RWPE1 (cell line): ENCODE data around the gene POMGNT1.

Experiments
- CTCF ChIA-PET: fragments of 350-600 bp; sonication (Branson Sonifier 250); formaldehyde crosslinking; extraction: SDS; loops from one replicate; lab custom pipeline; 2021; lab: Yijun Ruan, JAX
- POLR2A ChIA-PET: fragments of 400-600 bp; formaldehyde crosslinking; extraction: SDS; loops from one replicate; lab custom pipeline; 2020; ENCODE audit warnings: antibody characterized with exemption; ENCODE audit not compliant: low non-redundant PET; lab: Yijun Ruan, JAX
- DNase-seq: peaks from one replicate; pipeline ENCODE4 v3.0.0; 2012; ENCODE audit warnings: low spot score
- H3K27ac ChIP-seq: fragments of 450-650 bp; 2 replicates; pipeline ENCODE4 v1.5.1; 2017
- TF ChIP-seq, protein P1 (sequence below): fragments of 450-650 bp; conservative IDR thresholded peaks from 2 replicates; pipeline ENCODE4 v1.5.1; 2017; ENCODE audit warnings: low read depth, mild to moderate bottlenecking

POMGNT1 gene

DNA sequence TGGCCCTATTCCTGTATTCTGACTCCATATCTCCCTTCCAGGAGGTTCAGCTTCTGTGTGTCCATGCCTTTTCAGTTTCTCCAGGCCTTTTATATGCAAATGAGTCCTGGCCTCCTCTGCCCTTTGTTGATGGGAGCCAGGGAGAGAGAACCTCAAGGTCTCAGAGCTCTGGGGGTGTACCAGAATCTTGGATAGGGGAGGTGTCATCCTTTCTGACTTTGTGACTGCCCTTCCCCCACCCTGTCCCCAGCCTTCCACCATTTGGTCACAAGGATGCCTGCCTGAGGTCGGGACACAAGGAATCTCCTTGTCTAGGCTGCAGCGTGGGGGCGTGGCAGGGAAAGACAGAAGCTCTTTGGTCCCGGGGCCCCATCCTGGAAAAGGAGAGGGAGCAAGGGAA is 23.5 kb upstream of the POMGNT1 start:
- ChIA-PET POLR2A (no interaction called here), CTCF (interaction anchor here (1.2 kb wide), 1 partner anchor 39 kb away, joined by 4 read pairs; no protein-coding TSS in a partner anchor)
- TF ChIP-seq, protein P1, sequence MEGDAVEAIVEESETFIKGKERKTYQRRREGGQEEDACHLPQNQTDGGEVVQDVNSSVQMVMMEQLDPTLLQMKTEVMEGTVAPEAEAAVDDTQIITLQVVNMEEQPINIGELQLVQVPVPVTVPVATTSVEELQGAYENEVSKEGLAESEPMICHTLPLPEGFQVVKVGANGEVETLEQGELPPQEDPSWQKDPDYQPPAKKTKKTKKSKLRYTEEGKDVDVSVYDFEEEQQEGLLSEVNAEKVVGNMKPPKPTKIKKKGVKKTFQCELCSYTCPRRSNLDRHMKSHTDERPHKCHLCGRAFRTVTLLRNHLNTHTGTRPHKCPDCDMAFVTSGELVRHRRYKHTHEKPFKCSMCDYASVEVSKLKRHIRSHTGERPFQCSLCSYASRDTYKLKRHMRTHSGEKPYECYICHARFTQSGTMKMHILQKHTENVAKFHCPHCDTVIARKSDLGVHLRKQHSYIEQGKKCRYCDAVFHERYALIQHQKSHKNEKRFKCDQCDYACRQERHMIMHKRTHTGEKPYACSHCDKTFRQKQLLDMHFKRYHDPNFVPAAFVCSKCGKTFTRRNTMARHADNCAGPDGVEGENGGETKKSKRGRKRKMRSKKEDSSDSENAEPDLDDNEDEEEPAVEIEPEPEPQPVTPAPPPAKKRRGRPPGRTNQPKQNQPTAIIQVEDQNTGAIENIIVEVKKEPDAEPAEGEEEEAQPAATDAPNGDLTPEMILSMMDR, result no peak
- no peak for DNase-seq
- H3K27ac ChIP-seq, result peak overlapping the region; percentile 31

DNA sequence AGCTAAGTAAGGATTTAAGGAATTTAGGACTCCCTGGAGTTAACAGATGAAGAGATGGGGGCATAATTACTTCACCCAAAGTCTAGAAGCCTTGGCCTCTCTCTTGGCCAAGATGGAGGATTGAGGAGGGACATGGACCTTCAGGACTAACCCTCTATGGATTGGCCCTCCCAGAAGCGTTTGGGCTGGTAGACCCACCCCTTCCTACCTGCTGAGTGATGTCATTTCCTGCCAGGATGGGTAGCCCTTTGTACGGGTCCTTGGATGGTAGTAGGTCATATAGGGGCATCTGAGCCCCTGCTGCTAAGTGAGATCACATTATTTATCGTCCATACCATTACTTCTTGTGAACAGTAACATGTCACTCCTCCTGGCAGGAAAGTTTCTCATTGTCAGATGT is 22.6 kb upstream of the POMGNT1 start:
- ChIA-PET POLR2A (interaction anchor here (0.6 kb wide), 1 partner anchor 14 kb away, joined by 3 read pairs; no protein-coding TSS in a partner anchor), CTCF (interaction anchor here (0.6 to 1.4 kb wide), 2 partner anchors 38 to 186 kb away, joined by 4 read pairs; no protein-coding TSS in a partner anchor)
- H3K27ac ChIP-seq, result no peak overlapping the region
- TF ChIP-seq, protein P1, result no peak
- DNase-seq, result no peak

DNA sequence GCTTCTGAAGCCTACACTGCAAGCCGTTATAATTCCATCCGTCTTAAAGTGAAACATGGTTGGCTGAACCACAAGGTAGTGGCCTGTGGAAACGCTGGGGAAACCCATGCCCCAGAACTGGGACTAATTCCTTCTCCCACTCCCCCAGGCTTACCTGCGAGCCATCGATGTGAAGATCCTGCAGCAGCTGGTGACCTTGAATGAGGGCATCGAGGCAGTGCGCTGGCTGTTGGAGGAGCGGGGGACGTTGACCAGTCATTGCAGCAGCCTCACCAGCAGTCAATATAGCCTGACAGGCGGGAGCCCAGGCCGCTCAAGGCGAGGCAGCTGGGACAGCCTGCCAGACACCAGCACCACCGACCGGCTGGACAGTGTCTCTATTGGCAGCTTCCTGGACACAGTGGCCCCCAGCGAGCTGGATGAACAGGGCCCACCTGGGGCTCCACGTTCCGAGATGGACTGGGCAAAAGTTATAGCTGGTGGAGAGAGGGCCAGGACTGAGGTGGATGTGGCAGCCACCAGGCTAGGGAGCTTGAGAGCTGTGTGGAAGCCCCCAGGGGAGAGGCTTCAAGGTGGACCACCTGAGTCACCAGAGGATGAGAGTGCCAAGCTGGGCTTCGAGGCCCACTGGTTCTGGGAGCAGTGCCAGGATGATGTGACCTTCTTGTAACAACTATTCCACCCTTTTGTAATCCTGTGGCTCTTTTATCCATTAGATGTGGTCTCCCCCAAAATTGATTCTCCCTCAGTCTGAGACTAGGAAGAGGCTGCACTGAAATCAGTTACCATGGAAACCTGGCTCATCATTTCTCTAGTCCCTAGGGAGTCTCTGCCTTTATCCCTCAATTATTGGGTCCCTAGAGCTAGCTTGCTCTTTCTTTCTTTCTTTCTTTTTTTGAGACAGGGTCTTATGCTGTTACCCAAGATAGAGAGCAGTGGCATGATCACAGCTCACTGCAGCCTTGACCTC is 21.6 kb upstream of the POMGNT1 start:
- peak overlapping the region; percentile 90 for H3K27ac ChIP-seq
- no peak for DNase-seq
- POLR2A ChIA-PET, result no interaction called here
- CTCF ChIA-PET, result interaction anchor here (1.4 kb wide), 2 partner anchors 37 to 39 kb away, joined by 4 to 6 read pairs; no protein-coding TSS in a partner anchor
- TF ChIP-seq, protein P1, result no peak

DNA sequence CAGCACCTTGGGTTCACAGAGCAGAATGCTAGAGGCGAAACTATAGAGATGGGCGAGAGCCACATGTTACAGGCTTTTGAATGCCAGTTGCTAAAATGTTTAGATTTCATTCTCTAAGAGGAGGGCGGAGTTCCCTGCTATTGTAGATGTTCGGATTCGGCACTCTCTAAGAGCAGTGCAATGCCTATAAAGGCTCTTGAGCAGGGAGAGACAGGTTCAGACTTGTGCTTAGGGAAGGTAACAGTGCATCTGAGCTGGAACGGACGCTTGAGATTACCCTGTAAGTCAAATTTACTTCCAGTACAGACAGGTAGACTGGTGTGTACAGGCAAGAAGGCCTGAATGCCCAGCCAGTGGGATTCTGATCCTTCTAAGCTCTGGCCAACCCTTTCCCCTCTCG is 20.2 kb upstream of the POMGNT1 start:
- H3K27ac ChIP-seq, result peak overlapping the region; percentile 90
- DNase-seq, result peak; percentile 77
- TF ChIP-seq, protein P1, result no peak
- ChIA-PET POLR2A (no interaction called here), CTCF (interaction anchor here (1.4 kb wide), 1 partner anchor 38 kb away, joined by 6 read pairs; no protein-coding TSS in a partner anchor)

DNA sequence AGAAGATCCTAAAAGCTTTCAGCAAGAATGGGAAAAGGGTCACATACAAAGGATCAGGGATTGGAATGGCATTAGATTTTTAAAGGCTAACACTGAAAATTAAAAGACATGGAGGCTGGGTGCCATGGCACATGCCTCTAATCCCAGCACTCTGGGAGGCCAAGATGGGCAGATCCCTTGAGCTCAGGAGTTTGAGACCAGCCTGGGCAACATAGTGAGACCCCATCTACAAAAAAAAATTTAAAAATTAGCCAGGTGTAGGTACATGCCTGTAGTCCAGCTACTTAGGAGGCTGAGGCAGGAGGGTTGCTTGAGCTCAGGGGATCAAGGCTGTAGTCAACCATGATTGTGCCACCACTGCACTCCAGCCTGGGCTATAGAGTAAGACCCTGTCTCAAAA is 17.3 kb upstream of the POMGNT1 start:
- DNase-seq, result no peak
- ChIA-PET POLR2A (interaction anchor here (0.6 kb wide), 1 partner anchor 14 kb away, joined by 4 read pairs; no protein-coding TSS in a partner anchor), CTCF (no interaction called here)
- no peak overlapping the region for H3K27ac ChIP-seq
- TF ChIP-seq, protein P1, result no peak

DNA sequence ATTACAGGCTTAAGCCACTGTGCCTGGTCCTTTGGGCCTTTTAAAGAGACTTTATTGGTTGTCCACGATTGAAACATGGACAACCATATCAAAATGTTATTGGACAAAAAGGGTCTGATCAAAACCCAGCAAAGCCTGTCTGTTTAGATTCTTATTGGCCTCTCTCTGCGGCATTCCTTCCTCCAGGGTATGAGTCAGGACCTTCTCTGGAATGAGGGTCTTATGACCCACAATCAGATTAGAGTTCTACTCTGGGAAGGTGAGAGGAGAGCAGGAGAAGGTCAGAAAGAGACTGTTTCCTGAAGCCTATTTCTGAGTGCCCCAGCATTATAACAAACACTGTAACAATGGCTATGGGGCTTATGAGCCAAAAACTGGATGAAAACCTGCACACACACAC is 12.8 kb upstream of the POMGNT1 start:
- DNase-seq, result no peak
- ChIA-PET POLR2A (no interaction called here), CTCF (no interaction called here)
- no peak overlapping the region for H3K27ac ChIP-seq
- TF ChIP-seq, protein P1, result no peak
